A673 (cell line): ENCODE data around the gene FJX1. TPM values are rescaled to one million over a fixed set of nuclear protein-coding genes. Genes with fewer than 3 reads are reported as not detected.

ENCODE experiments used
- total RNA-seq: library from RNA; stranded (reverse); gene quantifications from 2 replicates; pipeline ENCODE4 v1.2.3, GENCODE V29; 2021

The FJX1 gene
- total RNA-seq, 1 experiment from 2014 or later = 50.1 TPM

Other genes with a start within 250 kb of the FJX1 start
- 0.11 TPM in 1 of 2 replicates, not detected in the other for gene SLC1A2, start 198.9 kb upstream of the FJX1 start, total RNA-seq
- 0.39 and 0.62 TPM in 2 replicates for gene PAMR1, start 92.8 kb upstream of the FJX1 start, total RNA-seq
- 179 and 191 TPM in 2 replicates for gene TRIM44, start 44.3 kb downstream of the FJX1 start, total RNA-seq